NCI-H2081 (cell line): ENCODE results near the gene SYNDIG1.

ENCODE experiments used
- DNase-seq, 2 experiments: peaks; one replicate each; lab custom pipeline; 2025; lab: John Stamatoyannopoulos, UW

The SYNDIG1 gene

DNA sequence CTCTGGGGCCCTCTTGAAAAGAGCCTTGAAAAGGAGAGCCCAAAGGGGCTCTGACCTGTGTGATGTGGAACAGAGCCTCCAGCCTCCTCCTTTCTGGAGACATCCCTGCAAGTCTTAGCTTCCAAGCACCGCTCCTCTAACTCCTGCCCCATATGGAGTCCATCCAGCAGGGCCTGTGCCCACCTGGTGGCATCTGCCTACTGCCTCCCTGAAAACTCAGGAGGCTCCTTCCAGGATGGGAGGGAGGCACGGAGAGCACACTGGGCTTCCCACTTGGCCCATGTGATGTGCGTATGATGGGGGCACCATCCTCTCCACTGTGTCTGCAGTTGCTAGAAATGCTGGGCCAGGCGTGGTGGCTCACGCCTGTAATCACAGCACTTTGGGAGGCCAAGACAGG, 98.1 kb downstream of the SYNDIG1 start:
- DNase-seq = no peak

DNA sequence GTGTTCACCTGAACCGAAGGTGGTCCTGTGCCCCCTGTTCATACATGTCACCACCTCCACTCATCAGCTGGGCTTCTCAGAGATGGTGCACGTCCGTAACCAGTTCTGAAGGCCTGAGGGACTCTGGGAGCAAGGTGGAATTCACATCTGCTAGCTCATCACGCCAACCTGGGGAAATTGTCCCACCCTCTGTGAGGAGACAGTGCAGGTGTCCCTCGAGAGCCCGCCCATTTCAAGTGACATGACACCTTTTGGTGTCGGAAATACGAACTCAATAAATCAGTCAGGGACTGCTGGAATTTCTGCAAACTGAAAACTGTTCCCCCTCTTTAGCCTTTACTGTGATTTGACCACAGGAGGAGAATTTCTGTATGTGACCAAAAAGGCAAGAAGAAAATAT, 99.4 kb downstream of the SYNDIG1 start:
- no peak for DNase-seq

DNA sequence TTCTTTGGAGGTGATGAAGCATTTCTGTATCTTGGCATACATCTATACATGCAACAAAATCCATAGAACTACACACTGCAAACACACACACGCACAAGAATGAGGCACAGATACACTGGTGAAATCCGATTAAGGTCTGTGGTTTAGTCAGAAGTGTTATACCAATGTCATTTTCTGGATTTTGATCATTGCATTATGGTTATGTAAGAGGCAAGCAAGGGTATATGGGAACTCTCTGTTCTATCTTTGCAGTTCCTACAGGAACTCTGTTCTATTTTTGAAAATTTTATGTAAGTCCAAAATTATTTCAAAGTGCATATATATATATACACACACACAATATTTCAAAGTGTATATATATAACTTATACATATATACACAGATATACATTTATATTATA, 101.7 kb downstream of the SYNDIG1 start:
- no peak for DNase-seq

DNA sequence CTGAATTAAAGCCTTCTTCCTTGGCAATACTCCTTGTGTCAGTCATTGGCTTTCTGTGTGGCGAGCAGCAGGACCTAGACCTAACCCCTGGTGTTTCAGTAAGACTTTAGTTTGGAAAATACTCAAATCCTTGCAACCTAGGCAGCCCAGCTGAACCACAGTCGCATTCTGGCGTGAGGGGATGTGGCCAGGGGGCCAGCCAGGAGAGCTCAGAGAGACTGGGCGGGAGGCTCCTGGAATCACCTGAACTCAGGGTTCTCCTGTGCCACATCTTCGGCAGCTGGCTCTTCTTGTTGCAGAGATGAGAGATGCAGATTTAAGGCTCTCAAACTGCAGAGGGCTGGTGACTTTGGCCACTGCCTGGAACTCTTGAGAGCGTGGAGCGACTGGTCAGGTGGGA, 102.7 kb downstream of the SYNDIG1 start:
- DNase-seq = no peak

DNA sequence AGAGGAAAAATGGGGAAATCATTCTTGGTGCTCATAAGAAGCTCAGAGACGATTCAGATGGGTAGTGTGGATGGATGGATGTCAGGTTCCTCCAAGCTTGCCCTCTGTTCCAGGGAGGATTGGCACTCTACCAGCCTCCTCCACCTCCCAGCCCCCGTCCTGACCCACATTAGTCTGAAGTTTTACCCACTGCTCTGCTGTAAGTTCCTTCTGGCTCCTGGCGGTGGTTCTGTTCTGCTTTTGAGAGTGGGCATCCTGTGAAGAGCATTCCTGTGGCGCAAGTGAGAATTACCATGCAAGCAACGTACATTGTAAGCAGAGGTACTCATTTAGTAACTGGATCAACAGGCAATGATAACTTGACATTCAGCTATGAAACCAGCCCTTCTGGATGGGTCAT, 103.4 kb downstream of the SYNDIG1 start:
- DNase-seq = no peak

DNA sequence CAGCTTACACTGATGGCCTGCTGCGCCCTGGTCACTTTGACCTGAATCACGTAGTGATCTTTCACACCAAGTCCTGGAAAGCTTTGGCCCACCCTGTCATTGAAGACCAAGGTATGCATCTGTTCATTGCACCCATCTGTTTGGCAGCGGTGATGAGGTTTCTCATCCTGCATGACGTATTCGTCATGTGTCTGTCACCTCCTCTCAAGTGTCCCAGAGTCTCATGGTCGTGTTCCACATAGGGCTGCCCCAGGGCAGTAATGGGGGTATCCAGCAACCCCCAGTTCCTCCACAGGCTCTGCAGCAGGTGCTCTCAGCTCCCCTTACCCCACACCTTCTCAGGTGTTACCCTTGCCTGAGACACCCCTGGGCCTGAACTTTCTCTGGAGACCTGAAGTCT, 104.1 kb downstream of the SYNDIG1 start:
- DNase-seq = no peak

GRCh38 chr20:24574307-24574706, 104.9 kb downstream of the SYNDIG1 start:
- DNase-seq = no peak

- DNase-seq = no peak
Measured at GRCh38 chr20:24574797-24575196, 105.4 kb downstream of the SYNDIG1 start.

GRCh38 chr20:24575811-24576210, 106.4 kb downstream of the SYNDIG1 start:
- no peak for DNase-seq

DNA sequence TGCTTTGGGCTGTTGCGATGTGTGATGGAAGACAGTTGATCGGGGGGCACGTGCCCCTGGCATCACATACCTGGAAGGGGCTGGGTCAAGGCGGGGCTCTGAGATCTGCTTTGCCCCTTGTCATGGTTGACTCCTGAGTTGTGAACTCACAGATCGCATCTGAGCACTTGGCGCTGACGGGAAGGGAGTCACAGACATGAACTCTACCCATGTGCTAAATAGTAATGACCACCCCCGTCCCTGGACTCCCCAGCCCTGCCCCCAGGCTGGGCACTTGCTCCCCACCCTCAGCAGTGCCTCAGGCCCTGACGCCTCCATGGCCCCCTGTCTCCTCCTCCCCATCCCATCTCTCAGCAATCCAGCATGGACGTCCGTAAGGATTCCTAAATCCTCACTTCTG, 107.0 kb downstream of the SYNDIG1 start:
- DNase-seq = no peak

- DNase-seq = no peak
Measured at GRCh38 chr20:24577271-24577909, 108.0 kb downstream of the SYNDIG1 start.

- DNase-seq = no peak
Measured at GRCh38 chr20:24578567-24579415, 109.4 kb downstream of the SYNDIG1 start.

GRCh38 chr20:24579475-24579874, 110.0 kb downstream of the SYNDIG1 start:
- no peak for DNase-seq

GRCh38 chr20:24580006-24580405, 110.6 kb downstream of the SYNDIG1 start:
- DNase-seq = no peak

- no peak for DNase-seq
Measured at GRCh38 chr20:24580855-24581254, 111.4 kb downstream of the SYNDIG1 start.

GRCh38 chr20:24581443-24582170, 112.2 kb downstream of the SYNDIG1 start:
- no peak for DNase-seq

GRCh38 chr20:24582373-24583168, 113.1 kb downstream of the SYNDIG1 start:
- no peak for DNase-seq

DNA sequence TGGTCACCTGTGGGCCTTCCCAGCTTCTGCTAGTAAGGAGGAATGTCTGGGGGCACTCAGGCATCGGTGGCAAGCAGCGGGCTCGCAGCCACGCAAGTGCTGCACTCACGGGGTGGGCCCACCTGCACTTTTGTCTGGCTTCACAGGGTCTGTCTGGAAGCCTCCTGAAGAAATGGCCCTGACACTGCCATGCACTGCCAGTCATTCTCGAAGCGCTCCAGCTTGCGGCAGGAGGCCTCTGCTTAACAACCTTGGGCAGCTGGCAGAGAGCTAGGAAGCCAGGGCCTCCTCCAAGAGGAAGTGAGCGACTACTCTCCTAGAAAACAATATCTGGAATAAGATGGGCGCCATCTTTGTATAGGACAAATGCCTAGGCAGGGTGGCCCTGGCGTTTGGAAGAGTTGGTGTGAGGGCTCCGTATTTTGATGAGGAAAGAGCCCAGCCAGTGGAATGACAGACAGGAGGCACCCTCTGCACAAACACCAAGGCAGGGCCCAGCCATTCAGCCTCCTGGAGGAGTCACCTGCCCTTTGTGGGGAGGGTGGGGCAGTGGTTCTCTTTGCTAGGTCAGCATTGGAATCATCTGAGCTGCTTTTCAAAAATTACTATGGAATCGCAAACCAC, 113.9 kb downstream of the SYNDIG1 start:
- DNase-seq = no peak

DNA sequence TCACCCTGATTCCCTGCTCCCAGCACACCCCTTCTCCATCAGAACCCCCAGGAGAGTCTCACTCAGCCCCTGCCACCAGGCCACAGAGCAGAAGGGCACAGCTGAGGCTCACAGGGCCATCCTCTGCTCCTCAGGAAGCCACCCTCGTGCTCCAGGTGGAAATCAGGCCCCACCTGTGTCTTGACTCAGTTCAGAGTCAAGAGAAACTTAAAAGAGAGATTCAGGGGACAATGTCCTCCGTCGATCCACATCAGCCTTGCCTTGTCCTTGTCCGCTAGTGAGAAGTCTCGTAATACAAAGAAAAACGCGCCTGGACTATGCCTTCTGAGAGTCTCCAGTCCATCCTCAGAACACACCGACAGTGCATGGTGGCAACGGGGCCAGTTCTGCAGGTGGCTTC, 114.6 kb downstream of the SYNDIG1 start:
- DNase-seq = no peak

DNA sequence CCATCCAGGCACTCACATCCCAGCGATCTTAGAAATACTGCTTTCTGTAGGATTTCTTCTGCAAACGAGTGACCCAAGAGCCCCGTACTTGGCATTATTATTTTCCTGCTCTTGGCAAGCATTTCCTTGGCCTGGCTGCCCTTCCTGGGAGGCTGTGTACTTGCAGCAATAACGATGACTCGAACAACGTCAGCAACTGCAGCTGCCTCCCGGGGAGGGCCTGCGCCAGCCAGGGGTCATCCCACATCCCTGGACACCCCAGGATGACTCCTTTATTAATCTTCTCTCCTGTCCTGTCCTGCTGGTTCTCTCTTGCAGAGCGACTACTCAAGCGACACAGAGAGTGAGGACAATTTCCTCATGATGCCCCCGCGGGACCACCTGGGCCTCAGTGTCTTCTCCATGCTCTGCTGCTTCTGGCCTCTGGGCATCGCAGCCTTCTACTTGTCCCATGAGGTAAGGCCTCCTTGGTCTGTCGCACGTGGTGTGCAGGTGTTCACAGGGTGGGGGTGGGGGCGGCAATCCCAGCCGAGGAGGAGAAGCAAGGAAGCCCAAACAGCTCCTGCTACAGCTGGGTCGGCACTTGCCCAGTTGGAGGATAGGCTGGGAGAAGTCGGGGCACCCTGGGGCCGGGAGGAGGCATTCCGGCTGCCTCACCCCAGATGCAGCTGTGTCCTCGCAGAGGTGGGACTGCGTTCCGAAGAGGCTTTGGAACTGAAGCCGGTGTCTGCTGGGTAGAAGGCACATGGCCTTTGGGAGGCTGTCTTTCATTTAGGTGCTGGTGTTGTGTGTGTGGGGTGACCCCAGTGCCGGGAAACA, 115.3 kb downstream of the SYNDIG1 start:
- no peak for DNase-seq
